Subcutaneous adipose tissue (tissue), 4 donors: ENCODE data around the gene NISCH. TPM values are rescaled to one million over a fixed set of nuclear protein-coding genes. Genes with fewer than 3 reads are reported as not detected.

Experiments used
- total RNA-seq, 4 donors: library from RNA; depleted of rRNA; stranded (reverse); fragments of >200 nt; gene quantifications; one replicate each; pipeline ENCODE4 v1.1.0, GENCODE V29; 2016
- TF ChIP-seq, protein P1 (sequence below): fragments of 450-650 bp; IDR thresholded peaks from one replicate; pipeline ENCODE4 v1.5.1; 2016; ENCODE audit warnings: low read depth, mild to moderate bottlenecking, control low read depth, antibody characterized with exemption, moderate library complexity

Gene NISCH
- total RNA-seq, 4 donors from 2014 or later, result 52.7 to 105 (median 71.5) TPM

DNA sequence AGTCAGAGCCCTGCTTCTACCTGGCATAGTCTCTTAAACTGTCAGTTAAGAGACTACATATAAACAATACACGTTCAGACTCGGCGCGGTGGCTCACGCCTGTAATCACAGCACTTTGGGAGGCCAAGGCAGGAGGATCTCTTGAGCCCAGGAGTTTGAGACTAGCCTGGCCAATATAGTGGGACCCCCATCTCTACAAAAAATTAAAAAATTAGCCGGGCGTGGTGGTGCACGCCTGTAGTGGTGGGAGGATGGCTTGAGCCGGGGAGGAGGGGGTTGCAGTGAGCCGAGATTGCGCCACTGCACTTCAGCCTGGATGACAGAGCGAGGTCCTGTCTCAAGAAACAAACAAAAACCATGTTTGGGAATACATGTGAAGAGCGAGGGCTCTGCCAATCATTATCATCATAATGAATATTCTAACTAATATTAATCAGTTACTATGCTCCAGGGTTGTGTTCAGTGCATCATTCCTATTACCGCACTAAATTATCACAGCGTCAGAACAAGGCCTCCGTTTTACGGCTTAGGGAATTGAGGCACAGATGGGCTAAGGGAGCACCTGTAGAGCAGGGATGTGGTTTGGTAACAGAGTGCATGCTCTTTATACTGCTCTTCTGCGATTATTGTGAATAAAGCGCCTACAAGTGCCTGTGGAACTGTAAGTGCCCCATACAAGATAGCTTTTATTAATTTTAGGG lies 80.2 kb downstream of the NISCH start:
- TF ChIP-seq, protein P1, sequence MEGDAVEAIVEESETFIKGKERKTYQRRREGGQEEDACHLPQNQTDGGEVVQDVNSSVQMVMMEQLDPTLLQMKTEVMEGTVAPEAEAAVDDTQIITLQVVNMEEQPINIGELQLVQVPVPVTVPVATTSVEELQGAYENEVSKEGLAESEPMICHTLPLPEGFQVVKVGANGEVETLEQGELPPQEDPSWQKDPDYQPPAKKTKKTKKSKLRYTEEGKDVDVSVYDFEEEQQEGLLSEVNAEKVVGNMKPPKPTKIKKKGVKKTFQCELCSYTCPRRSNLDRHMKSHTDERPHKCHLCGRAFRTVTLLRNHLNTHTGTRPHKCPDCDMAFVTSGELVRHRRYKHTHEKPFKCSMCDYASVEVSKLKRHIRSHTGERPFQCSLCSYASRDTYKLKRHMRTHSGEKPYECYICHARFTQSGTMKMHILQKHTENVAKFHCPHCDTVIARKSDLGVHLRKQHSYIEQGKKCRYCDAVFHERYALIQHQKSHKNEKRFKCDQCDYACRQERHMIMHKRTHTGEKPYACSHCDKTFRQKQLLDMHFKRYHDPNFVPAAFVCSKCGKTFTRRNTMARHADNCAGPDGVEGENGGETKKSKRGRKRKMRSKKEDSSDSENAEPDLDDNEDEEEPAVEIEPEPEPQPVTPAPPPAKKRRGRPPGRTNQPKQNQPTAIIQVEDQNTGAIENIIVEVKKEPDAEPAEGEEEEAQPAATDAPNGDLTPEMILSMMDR, result no peak

DNA sequence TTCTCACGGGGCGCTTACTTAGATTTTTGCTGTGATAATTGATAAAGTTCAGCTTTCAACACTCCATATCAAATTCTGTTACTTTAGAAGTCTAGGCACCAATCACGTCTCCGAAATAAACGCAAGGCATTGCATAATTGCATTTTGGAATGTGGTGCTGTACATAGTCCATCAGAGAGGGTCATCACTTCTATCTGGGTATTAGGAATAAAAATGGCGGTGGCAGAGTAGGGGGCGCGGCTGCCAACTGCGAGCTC lies 80.6 kb downstream of the NISCH start:
- TF ChIP-seq, protein P1, result no peak

DNA sequence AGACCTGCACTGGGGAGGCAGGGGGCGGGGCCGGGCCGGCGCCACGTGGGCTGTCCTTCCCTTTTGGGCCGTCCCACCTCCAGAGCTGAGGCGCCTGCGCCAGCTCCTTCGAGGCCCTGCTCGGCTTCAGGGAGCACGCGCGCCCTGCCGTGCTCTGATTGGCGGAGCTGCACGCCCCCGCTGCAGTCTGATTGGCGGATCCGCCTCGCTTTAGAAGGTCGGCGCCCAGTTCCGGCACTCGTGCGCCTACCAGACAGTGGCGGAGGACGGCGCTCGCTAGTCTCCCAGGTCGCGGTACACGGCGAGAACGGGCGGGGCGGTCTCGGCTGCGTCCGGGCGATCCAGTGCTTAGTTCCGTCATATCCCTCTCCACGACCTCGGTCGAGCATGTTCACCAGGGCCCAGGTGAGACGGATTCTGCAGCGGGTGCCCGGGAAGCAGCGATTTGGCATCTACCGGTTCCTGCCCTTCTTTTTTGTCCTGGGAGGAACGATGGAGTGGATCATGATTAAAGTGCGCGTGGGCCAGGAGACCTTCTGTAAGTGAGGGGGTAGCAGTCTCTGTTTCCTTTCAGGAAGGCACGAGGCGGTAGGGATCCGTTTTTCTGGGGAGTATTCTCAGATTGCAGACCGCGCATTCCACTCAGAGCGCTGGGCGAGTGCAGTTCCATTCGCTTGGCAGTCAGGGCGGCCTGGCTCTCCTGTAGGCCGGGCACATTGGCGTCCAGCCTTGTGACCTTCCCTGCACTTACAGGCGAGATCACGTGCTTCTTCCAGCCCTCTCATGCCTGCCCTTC lies 81.2 kb downstream of the NISCH start, which contains the start of gene UQCC5:
TSS of gene UQCC5 (plus strand) at position 237 of the 796 bp plus-strand sequence. CDS start at position 388, 151 bp downstream.
- TF ChIP-seq, protein P1, result no peak

DNA sequence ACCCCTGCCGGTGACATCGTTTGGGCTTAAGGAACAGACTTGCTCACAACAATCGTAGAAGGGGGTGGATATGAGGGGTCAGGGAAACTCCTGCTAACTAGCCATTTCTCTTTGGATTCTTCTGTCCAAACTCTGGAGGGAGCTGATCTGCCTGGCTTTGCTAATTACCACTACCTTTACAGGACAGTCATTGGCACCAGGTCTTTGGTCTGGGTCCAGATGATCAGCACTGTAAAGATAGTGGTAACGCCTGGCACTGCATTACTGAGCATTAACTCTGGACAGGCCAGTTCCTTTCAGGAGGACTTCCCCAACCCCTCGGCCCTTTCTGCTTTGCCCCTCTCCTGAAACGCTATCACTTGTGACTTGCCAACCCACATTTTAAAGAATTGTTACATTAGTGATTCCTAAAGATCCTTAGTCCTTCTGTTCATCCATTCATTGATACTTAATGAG lies 81.8 kb downstream of the NISCH start:
- TF ChIP-seq, protein P1, result no peak

DNA sequence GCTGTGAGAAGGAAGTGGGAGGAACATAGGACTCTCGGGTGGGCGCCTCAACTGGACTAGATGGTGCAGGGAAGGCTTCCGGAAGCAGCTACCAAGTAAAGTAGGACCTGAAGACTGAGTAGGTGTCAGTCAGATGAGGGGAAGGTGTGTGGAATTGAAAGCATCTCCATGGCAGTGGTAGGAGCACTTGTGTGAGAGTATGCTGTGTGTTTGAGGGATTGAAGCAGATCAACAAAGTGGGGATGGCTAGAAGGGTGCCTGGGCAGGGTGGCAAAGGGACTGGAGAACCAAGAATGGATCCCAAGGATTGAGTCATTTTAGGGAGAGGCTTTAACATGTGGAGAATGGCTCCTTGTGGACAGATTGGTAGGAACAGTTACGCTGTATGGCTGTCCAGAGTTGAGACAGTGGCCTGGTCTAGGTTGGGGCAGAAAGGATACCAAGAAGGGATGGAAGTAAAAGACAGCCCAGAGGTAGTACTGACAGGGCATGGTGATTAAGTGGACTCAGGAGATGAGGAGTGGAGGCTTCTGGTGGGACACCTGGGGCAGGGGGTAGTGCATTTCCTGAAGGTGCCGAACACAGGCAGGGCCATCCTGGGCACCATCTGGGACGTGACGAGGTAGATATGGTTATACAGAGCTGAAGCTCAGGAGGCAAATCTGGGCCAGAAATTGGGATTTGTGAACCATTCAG lies 82.5 kb downstream of the NISCH start:
- TF ChIP-seq, protein P1, result no peak

DNA sequence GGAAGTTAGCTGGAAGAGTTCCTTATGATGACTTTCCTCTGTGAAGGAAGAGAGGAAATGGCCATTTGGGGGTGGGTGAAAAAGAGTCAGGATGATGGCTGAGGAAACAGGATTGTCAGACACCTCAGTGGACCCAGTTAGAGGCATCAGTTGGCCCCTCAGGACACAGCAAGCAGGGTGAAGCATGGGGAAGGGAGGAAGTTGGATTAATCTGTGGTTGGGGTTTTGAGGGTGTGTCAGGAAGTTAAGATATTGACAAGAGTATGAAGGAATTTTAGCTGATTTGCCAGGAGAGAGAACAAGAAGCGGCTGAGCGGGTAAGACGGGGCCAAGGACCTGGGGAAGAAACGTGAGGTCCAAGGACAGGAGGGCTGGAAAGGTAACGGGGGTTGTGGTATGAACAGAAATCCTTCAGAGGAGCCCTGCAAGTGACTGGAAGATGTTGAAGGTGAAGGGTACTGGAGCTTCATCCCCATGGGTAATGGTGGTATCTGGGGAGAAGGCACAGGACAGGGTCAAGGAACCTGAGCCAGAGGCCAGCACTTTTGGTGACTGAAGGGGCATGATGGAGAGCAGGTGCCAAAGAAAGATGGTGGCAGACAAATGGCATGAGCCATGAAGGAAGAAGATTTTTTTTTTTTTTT lies 83.7 kb downstream of the NISCH start:
- TF ChIP-seq, protein P1, result no peak
